ENCODE data around the gene ETV3. TPM values are rescaled to one million over a fixed set of nuclear protein-coding genes. Genes with fewer than 3 reads are reported as not detected.

Gene ETV3
- total RNA-seq, 4 donors from 2014 or later: 4.4 to 30.1 (median 19.6) TPM

DNA sequence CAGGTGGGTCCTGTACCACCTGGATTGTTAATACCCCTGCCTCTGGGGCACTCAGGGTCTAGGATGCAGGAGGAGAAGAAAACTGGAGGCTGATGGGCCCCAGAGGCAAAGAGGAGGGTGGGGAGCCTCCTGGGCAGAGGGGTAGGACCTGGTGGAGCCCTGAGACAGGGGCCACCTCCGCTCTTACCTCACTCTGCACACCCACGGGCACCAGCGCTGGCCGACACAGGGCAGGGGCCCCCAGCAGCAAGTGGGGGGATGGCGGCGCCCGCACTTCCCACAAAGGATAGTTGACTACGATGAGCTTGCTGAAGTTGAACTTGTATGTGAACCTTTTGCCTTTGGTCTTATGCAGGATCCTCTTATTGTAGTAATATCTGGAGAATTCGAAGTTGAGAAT, 39.7 kb downstream of the ETV3 start:
- DNase-seq: no peak
- no peak overlapping the region for H3K4me3 ChIP-seq
- no peaks in the 10 kb centered on the region for H3K27me3 ChIP-seq
- no peaks in the 10 kb centered on the region for H3K4me1 ChIP-seq
- no peaks in the 10 kb centered on the region for H3K36me3 ChIP-seq
- no peaks in the 10 kb centered on the region for H3K9me3 ChIP-seq
- intact Hi-C loops (cut with DNase I; ENCODE audit: low total_unique reads): no loop called here
- TF ChIP-seq CTCF (IDR thresholded peaks at IDR 0.05) (no peak), POLR2A (IDR thresholded peaks at IDR 0.05) (no peak)
- H3K27ac ChIP-seq: no peak overlapping the region

DNA sequence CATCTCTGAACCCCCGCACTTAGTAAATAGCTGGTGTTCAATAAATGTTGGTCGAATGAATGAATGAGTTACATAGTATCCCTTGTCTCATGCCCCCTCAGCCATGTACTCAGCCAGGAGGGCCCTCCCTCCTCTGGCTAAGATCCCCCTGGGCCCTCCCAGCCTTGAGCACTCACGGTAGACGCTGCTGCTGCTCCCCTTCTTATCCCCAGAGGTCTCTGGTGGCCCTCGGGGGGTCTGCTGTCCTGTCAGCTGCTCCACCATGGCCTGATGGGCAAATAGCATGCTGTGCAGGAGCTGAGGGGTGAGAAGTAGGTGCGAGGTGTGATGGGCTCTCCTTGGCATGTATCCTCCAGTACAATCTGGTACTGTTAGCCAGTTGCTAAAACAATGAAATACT, 40.5 kb downstream of the ETV3 start:
- no peak overlapping the region for H3K4me3 ChIP-seq
- H3K27me3 ChIP-seq: no peaks in the 10 kb centered on the region
- H3K4me1 ChIP-seq: no peaks in the 10 kb centered on the region
- DNase-seq: no peak
- no peaks in the 10 kb centered on the region for H3K9me3 ChIP-seq
- intact Hi-C loops (cut with DNase I; ENCODE audit: low total_unique reads): no loop called here
- no peak overlapping the region for H3K27ac ChIP-seq
- H3K36me3 ChIP-seq: no peaks in the 10 kb centered on the region
- TF ChIP-seq CTCF (IDR thresholded peaks at IDR 0.05) (no peak), POLR2A (IDR thresholded peaks at IDR 0.05) (no peak)

DNA sequence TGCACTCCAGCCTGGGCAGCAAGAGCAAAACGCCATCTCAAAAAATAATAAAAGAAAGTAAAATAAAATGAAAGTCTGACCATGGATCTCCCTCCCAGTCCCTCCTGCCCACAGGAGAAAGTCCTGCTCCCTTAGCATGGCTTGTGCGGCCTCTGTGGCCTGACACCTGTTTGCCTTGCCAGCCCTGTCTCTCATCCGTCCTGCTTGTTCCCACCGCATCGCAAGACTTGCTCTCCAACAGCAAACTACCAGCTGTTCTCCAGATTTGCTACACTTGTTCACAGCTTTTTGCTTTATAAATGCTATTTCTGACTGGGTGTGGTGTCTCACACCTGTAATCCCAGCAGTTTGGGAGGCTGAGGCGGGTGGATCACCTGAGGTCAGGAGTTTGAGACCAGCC, 41.3 kb downstream of the ETV3 start:
- no peak for DNase-seq
- intact Hi-C loops (cut with DNase I; ENCODE audit: low total_unique reads): no loop called here
- no peak overlapping the region for H3K27ac ChIP-seq
- H3K36me3 ChIP-seq: no peaks in the 10 kb centered on the region
- TF ChIP-seq POLR2A (IDR thresholded peaks at IDR 0.05) (no peak), CTCF (IDR thresholded peaks at IDR 0.05) (no peak)
- H3K4me1 ChIP-seq: no peaks in the 10 kb centered on the region
- H3K9me3 ChIP-seq: no peaks in the 10 kb centered on the region
- H3K27me3 ChIP-seq: no peaks in the 10 kb centered on the region
- H3K4me3 ChIP-seq: no peak overlapping the region

DNA sequence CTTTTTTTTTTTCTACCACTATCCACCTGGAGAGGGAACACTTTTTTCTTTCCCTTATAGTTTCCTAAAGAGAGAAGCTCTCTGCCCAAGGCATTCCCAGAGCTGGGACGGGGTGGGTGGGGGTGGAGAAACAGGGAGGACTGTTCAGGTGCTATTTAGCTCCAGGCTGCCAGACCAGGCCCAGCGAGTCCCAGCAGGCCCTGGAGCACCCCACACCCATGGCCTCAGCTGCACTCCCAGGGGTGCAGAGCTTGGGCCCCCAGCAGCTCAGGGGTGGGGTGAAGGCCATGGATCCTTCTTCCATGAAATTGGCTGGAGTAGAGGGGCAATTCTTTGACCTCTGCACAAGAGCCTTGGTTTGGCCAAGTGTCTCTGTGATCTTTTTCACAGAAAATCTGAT, 42.6 kb downstream of the ETV3 start:
- no peaks in the 10 kb centered on the region for H3K36me3 ChIP-seq
- no peaks in the 10 kb centered on the region for H3K4me1 ChIP-seq
- no peak overlapping the region for H3K4me3 ChIP-seq
- intact Hi-C loops (cut with DNase I; ENCODE audit: low total_unique reads): no loop called here
- H3K9me3 ChIP-seq: no peaks in the 10 kb centered on the region
- no peak for TF ChIP-seq CTCF (IDR thresholded peaks at IDR 0.05)
- no peak for TF ChIP-seq POLR2A (IDR thresholded peaks at IDR 0.05)
- no peak for DNase-seq
- H3K27me3 ChIP-seq: no peaks in the 10 kb centered on the region
- H3K27ac ChIP-seq: no peak overlapping the region

DNA sequence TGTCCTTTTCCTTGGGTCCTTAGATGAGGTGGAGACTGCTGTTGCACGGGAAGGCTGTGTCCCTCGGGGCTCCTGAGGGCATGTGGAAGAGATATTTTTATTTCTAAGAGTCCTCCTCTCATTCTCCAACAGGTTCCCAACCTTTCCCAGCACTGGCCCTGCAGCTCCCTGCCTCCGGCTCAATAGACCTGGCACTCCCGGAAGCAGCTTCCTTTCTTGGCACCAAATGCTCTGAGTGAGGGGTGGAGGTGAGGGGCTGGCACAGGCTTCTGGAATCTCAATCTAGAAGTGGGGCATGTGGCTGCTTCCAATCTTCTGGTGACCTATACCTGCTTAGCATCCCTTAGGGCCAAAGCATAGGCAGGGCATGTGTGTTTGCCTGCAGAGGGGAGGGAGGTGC, 43.1 kb downstream of the ETV3 start:
- DNase-seq: no peak
- Histone ChIP-seq H3K4me1 (no peaks in the 10 kb centered on the region), H3K4me3 (no peak overlapping the region), H3K27ac (no peak overlapping the region), H3K27me3 (no peaks in the 10 kb centered on the region), H3K9me3 (no peaks in the 10 kb centered on the region), H3K36me3 (no peaks in the 10 kb centered on the region)
- intact Hi-C loops (cut with DNase I; ENCODE audit: low total_unique reads): no loop called here
- TF ChIP-seq CTCF (IDR thresholded peaks at IDR 0.05): no peak
- no peak for TF ChIP-seq POLR2A (IDR thresholded peaks at IDR 0.05)

Measured in uterus (tissue), 4 donors.